Mucosa of descending colon (tissue), 3 donors: Measurements from ENCODE around the gene SH3BP5. TPM values are rescaled to one million over a fixed set of nuclear protein-coding genes. Genes with fewer than 3 reads are reported as not detected.

Source experiments
- ATAC-seq: fragments of 200-7000 bp; cut with Tn5 transposase; one replicate; pipeline ENCODE4 v1.9.1; 2020; ENCODE audit warnings: mild to moderate bottlenecking, moderate library complexity
- DNase-seq, 3 donors: peaks; one replicate each; pipeline ENCODE4 v3.0.0-alpha.2; 2020
- H3K36me3 ChIP-seq: fragments of 200-600 bp; one replicate; pipeline ENCODE4 v1.8.0; 2021; ENCODE audit warnings: low read depth, mild to moderate bottlenecking
- H3K4me1 ChIP-seq: fragments of 200-600 bp; one replicate; pipeline ENCODE4 v1.8.0; 2021; ENCODE audit warnings: low read depth, mild to moderate bottlenecking
- H3K4me3 ChIP-seq: fragments of 200-600 bp; one replicate; pipeline ENCODE4 v1.8.0; 2021; ENCODE audit warnings: mild to moderate bottlenecking
- H3K9me3 ChIP-seq: fragments of 200-600 bp; one replicate; pipeline ENCODE4 v1.8.0; 2021; ENCODE audit warnings: mild to moderate bottlenecking
- CTCF ChIP-seq: fragments of 200-600 bp; IDR thresholded peaks from one replicate; pipeline ENCODE4 v1.8.0; 2022; ENCODE audit warnings: antibody characterized with exemption, mild to moderate bottlenecking
- intact Hi-C, 2 donors: fragments of 100-400 bp; cut with DNase I in 1 of 2; cut with micrococcal nuclease in 1 of 2; formaldehyde crosslinking; loops; one replicate each; pipeline versions ENCODE4 v1.11.0 to v1.11.1; 2022; cut with DNase I, micrococcal nuclease
- total RNA-seq, 3 donors: library from RNA; stranded (reverse); fragmentation: NEBNext Ultra II Directional in 2 of 3; extraction: Animal tissue kit (Norgen Biotek cat#: 25700) in 2 of 3; gene quantifications; one replicate each; pipeline versions ENCODE4 v1.2.1 to v1.2.4, GENCODE V29; 2021 to 2023
- donor health status: DM: no; HTN: no; CAD: no; lungs with moderate emphysema.
- donor health status: DM: no; HTN: no; CAD: no.
- donor health status: DM: no; HTN: yes; CAD: no.

SH3BP5 gene
- total RNA-seq, 3 donors from 2014 or later = 5.9 to 20.8 (median 10.9) TPM

DNA sequence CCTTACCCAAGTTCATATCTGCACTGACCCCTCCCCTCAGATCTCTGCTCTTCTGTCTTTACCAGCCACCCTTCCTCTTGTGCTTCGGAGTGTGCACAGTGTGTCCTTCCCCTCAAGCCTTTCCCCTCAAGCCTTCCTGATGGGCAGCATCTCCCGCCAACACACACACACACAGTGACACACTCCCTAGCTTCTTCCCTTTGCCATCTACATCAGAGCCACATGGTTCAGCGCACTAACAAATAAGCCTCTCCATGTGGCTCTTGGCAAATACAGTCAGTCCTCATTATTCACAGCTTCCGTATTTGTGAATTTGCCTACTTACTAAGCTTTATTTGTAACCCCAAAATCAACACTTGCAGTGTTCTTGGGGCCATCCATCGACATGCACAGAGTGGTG is 37.5 kb downstream of the SH3BP5 start:
- ATAC-seq = peak; percentile 28
- Histone ChIP-seq H3K9me3 (no peaks in the 10 kb centered on the region), H3K4me1 (peaks cover 12% of the 10 kb centered on the region), H3K4me3 (no peak overlapping the region), H3K36me3 (no peaks in the 10 kb centered on the region)
- no peak for DNase-seq
- TF ChIP-seq CTCF = no peak
- intact Hi-C loops = no loop called here

DNA sequence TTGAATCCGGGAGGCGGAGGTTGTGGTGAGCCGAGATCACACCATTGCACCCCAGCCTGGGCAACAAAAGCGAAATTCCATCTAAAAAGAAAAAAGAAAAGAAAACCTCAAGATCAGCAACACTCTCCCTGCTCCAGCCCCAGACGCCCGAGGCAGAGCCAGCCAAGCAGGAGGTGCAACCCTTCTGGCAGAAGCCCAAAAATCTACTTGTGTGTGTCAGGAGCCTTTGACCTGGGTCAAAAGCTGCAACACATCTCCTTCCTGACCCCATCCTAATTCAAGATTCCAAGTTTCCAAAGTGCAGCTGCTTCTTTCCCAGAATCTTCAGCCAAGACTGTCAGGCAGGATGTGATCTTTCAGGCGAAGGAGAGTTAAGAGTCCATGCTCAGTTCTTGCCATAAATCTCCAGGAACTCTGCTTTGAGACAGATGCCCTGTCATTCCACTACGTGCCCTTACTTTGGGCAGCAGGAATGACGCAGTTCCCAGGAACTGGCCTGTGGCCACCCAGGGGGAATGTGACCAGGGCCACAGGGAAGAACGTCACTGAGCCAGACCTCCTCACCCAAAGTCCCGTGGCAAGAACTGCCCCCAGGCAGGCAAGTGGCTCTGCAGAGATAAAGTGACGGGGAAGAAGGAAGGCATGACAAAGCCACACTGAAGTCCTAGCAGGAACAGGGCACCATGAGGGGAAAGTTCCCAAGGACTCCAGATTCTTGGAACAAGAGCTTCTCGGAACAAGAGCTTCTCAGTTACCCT is 39.4 kb downstream of the SH3BP5 start:
- H3K4me3 ChIP-seq = no peak overlapping the region
- no peak for TF ChIP-seq CTCF
- intact Hi-C loops = no loop called here
- peak in 1 of 3 donors; percentile 70 for DNase-seq
- ATAC-seq = peak; percentile 4
- H3K36me3 ChIP-seq = no peaks in the 10 kb centered on the region
- H3K9me3 ChIP-seq = no peaks in the 10 kb centered on the region
- H3K4me1 ChIP-seq = peaks cover 10% of the 10 kb centered on the region

DNA sequence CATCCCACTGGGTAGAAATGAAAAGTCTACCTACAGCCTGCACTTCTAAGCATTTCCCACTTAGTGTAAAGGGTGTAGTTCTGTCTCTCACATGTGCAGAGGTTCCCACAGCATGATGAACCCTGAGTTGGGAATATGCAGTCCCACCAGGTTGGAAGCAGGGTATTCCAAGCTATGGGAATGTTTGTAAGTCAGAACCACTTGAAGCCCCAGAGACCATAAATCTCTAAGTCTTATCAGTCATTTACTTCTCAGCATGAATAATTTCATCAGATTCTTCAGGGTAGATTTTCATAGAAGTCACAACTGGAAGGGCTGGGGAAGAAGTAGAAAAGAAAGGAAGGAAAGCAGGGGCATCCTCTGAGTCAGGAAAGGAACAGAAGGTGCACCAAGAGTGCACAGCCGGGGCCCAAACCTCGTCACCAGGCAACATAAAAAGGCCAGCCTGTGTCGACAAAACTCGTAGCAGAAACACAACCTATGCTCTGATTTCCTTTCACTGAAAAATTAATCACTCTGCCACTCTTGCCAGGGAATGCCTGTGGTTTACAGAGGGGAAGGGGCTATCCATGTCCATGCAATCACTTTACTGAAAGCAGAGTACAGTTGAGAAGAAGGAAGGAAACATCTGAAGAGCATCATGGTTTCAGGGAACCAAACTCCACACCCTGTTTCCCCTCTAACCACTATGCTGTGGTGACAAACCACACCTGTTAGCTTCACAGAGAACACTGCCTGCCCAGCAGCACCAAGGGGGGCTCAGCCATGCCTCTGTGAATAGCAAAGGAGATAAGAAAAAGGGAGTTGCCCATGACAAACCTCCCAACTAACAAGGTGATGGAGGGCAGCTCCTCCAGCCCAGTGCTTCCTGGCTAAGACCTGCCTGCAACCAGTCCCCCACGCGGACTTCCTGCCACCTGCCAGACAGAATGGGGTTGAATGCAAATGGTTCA is 40.5 kb downstream of the SH3BP5 start:
- ATAC-seq (peak; percentile 70), DNase-seq (peak in 2 of 3 donors; percentile 35 to 78)
- Histone ChIP-seq H3K4me1 (peaks cover 10% of the 10 kb centered on the region), H3K36me3 (no peaks in the 10 kb centered on the region), H3K4me3 (no peak overlapping the region), H3K9me3 (no peaks in the 10 kb centered on the region)
- intact Hi-C loops = no loop called here
- TF ChIP-seq CTCF = no peak

GRCh38 chr3:15290736-15291135 is 41.6 kb downstream of the SH3BP5 start:
- intact Hi-C loops = no loop called here
- Histone ChIP-seq H3K36me3 (no peaks in the 10 kb centered on the region), H3K4me1 (peaks cover 10% of the 10 kb centered on the region), H3K9me3 (no peaks in the 10 kb centered on the region), H3K4me3 (no peak overlapping the region)
- TF ChIP-seq CTCF = no peak
- no peak for DNase-seq
- no peak for ATAC-seq

DNA sequence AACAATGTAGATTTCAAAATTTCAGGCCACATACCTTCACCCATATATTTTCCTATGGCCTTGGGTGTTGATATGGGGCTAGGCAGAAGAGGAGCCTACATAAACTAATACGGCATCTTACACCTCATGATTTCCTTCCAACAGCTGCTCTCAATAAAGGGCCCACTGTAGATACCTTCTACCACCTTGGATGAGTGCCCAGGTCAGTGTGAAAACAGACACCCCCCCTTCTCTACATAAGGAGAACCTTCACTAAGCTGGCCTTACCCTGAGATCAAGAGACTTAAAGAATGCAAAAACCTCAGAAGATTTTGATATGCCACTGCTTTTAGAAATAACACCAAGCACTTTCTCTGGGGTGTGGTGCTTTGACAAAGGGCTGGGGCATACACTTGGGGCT is 42.7 kb downstream of the SH3BP5 start:
- H3K4me1 ChIP-seq = peaks cover 5% of the 10 kb centered on the region
- H3K36me3 ChIP-seq = no peaks in the 10 kb centered on the region
- no peak for TF ChIP-seq CTCF
- H3K9me3 ChIP-seq = no peaks in the 10 kb centered on the region
- DNase-seq (no peak), ATAC-seq (no peak)
- no peak overlapping the region for H3K4me3 ChIP-seq
- intact Hi-C loops = no loop called here
